ENCODE measurements around the gene SCN4A.
"Not testable (repeated sequence)": the region's sequence is repeated elsewhere in the genome, so short reads cannot be mapped to it uniquely, and the experiment has no call there.

SCN4A gene

DNA sequence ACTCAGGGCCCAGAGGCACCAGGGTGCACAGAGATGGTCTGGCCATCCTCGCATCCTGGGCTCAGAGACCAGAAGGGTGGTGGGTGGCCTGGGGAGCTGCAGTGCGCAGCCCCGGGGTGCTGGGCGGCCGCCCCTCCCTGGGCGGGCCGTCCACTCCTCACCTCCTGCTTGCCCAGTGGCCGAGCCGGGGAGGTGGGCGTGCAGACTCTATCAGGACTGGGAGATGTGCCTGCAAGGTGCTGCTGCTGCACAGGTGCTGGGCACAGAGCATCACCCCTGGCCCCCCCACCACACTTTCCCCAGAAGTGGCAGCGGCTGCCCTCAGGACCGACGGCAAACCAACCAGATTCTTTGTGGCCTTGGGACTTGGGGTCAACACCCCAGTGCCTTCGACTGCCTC lies at the start of gene SCN4A:
SCN4A (minus strand) TSS at position 123 of the 400 bp plus-strand sequence; CDS start at position 46, 77 bp downstream.
- no peak for DNase-seq (ENCODE audit: low read depth in 2 of 2)

DNA sequence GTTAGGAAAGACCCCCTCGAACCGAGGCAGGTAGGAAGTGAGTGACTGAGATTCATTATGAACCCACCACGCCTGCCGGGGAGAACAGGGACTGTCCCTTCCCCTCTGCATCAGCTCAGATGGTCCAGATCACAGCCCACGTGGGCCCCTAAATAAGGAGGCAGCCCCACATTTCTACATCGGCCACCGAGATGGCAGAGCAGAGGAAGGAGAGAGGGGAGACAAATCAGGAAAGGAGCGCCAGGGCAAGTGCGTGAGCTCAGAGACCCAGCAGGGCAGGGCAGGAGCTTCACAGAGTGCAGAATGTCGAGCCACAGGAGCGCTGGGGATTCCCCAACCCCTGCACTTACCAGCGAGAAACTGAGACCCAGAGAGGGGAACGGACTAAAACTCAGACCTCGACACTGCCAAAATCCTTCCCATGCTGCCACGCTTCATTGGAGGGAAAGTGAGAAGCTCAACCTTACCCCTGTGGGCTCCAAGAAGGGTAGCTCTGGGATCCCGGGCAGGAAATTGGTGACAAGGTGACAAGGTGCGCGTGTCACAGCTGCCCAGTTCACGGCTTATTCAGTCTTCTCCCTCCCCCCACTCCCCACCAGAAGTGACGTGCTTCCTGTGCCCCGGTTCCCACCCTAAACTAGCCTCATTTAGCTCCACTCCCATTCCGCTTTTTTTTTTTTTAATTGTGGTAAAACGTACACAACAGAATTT lies 47.5 kb upstream of the SCN4A start, which contains the start of gene ICAM2:
ICAM2 (minus strand) TSS at position 578 of the 711 bp plus-strand sequence. CDS start 13,942 bp downstream, outside the sequence.
- DNase-seq (ENCODE audit: low read depth in 2 of 2): peak; percentile 71 to 74

- not testable (repeated sequence) for DNase-seq (ENCODE audit: low read depth in 2 of 2)
Observed at GRCh38 chr17:64019551-64019961, 46.8 kb upstream of the SCN4A start.

DNA sequence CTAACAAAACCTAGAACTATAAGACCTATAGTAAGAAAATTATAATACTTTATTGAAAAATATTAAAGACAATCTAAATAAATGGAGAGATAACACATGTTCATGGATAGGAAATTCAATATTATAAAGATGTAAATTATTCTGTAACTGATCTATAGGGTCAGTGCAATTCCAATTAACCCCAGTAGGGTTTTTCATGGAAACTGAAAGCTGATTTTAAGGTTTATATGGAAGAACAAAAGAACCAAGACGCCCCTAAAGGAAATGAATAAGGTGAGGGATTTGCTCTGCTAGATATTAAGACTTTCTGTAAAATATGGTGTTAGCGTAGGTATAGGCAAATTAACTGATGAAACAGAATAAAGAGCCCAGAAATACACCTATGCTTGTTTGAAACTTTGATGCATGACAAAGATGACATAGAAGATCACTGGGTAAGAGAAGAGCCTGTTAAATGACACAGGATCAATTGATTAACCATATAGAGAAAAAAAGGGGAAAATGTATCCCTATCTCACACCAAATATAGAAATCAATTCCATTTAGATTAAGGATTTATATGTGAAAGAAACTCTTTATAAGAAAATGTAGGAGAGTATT lies 44.8 kb upstream of the SCN4A start:
- no peak for DNase-seq (ENCODE audit: low read depth in 2 of 2)

DNA sequence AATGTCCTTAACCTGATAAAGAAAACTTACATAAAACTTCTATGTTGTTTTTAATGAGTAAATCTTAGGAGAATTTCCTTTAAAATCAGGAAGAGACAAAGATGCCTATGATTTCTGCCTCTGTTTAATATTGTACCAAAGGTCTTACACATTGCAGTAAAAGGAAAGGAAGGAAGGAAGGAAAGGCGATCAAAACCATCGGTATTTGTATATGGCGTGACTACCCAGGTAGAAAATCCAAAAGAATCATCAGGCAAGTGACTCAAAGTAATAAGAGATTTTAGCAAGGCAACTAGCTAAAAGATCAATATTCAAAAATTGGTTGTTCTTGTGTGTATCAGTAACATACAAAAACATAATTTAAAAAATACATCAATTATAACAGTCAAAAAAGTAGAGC lies 44.3 kb upstream of the SCN4A start:
- no peak for DNase-seq (ENCODE audit: low read depth in 2 of 2)

GRCh38 chr17:64016231-64016784 lies 43.6 kb upstream of the SCN4A start:
- no peak for DNase-seq (ENCODE audit: low read depth in 2 of 2)

- no peak for DNase-seq (ENCODE audit: low read depth in 2 of 2)
Observed at GRCh38 chr17:64015447-64015846, 42.7 kb upstream of the SCN4A start.

DNA sequence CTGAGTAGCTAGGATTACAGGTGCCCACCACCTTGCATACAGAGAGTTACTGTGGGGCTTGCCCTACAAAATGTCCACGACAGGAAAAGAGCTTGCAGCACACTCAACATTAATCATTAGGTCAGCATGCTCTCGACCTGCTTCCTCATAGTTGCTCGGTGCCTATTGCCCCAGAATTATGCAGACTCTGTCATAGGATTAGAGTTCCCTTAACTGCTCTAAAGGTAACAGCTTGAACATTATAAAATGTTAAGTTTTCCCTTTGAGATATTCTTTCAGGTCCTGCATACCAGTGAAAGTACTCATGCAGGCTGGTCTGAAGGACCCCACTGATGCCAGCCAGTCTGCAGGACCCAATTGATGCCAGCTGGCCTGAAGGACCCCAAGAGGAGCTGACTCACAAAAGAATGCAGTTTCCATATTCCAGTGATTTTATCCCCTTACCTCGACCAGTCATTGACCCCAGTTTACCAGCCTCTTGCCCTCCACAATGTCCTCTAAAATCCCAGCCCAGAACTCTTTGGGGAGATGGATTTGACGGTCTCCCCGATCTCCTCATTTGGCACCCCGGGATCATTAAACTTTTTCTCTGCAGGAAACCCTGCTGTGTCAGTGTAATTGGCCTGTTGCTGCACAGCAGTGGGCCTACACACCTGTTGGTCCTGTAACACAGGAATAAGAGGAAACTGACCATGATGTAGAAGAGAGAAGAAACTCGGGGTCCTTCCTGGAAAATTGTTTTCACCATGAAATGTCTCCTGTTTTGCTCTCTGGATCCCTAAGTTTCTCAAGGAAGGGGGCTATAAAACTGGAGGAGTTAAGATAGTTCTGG lies 37.1 kb upstream of the SCN4A start:
- DNase-seq (ENCODE audit: low read depth in 2 of 2): no peak

GRCh38 chr17:64008830-64009229 lies 36.1 kb upstream of the SCN4A start:
- DNase-seq (ENCODE audit: low read depth in 2 of 2): no peak

- no peak for DNase-seq (ENCODE audit: low read depth in 2 of 2)
Observed at GRCh38 chr17:64008346-64008745, 35.6 kb upstream of the SCN4A start.

DNA sequence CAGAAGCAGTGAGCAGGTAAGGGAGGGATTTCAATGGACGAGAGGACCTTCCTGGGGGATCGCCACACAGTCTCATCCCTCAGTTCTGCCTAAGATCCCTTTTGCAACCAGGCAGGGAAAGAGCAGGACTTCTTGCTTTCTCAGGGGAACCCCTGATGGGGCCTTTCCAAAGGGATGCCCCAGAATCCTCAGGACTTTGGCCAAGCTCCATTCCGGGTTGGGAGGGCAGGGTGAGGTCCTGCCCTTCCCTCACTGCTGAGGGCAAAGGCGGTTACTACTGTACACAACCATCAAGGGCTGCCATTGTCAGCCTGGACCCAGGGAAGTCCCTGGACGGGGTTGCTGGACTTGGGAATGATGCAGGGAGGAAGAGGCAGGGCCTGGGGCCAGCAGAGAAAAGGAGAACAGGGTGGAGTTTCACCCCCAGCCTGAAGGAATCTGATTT lies 35.1 kb upstream of the SCN4A start:
- no peak for DNase-seq (ENCODE audit: low read depth in 2 of 2)

DNA sequence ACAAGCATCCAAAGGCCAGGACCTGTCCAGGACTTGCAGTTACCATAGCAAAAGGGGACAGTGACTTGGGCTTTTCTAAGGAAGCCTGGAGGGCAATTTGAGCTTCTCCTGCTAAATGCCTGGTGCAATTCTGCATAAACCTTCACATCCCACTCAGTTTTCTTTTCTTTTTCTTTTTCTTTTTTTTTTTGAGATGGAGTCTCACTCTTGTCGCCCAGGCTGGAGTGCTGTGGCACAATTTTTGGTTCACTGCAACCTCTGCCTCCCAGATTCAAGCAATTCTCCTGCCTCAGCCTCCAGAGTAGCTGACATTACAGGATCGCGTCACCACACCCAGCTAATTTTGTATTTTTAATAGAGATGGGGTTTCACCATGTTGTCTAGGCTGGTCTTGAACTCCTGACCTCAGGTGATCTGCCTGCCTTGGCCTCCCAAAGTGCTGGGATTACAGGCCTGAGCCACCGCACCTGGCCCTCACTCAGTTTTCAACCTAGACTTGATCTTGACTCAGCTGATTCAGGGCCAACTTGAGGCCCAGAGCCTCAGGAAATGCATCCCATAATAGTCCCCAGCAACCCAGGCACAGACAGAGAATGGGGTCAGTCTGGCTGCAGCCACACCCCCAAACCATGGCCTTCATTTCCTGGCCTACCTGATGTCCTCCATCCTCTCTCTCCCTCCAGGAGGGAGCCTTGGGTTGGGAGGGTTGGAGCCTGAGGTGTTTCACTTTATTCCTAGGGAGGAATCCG lies 34.5 kb upstream of the SCN4A start:
- not testable (repeated sequence) for DNase-seq (ENCODE audit: low read depth in 2 of 2)

DNA sequence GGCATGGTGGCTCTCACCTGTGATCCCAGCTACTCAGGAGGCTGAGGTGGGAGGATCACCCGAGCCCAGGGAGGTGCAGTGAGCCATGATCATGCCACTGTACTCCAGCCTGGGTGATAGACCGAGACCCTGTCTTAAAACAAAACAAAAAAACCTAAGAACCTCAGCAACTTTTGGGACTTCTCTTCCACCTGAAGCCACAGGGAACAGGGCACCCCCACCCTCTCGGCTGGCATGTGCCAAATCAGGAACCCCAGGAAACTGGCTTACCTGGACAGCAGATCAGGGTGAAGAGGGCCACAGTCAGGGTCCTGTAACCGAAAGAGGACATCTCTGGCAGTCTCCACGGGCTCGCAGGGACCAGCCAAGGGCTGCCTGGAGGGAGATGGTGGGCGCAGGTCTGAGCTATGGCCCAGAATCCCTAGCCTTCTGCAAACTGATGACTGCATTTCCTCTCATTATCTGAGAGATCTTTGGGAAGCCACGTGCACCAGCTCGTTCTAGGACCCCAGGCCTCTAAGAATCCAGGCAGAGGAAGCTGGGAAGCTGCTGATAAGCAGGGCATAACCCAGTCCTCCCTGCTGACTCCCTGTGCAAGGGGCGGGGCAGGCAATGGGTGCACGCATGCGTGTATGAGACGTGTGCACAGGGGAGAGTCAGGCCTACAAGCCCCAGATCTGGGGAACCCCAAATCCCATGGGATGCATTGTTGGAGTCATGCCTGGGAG lies 33.8 kb upstream of the SCN4A start:
- DNase-seq (ENCODE audit: low read depth in 2 of 2): no peak

GRCh38 chr17:64005734-64006167 lies 33.0 kb upstream of the SCN4A start:
- DNase-seq (ENCODE audit: low read depth in 2 of 2): no peak

DNA sequence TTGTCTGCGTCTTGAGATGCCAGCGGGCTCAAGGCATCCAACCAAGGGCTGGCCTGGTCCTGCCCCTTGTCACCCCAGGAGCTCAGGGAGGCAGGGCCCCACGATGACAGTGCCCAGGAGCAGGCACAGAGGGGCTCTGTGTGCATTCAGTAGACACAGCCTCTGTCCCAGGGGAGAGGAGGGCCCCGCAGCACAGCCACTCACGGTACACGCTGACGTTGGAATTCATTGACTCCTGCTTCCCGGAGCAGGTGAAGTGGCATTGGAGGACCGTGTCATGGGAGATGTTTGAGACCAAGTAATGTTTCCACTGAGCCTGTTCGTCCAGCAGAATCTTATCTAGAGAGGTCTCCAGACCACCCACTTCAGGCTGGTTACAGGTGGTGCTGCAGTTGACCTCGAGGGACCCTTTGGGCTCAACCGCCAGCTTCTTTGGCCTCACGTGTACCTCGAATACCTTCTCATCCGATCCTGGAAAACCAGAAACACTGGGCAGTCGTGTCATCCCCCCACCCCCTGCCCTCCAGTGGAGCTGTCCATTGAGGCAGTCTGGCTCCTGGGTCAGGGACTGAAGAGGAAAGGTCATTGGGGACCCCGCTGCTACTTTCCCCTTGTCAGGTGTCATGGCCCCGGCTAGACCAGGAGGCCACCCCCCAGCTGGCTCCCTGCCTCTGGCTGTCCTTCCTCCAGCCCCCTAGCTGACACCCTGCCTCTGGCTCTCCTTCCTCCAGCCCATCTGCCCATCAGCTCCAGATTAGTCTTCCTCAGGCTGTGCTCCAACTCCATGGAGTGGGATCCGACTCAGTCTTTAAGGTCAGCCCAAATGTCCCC lies 32.4 kb upstream of the SCN4A start:
- DNase-seq (ENCODE audit: low read depth in 2 of 2): no peak

DNA sequence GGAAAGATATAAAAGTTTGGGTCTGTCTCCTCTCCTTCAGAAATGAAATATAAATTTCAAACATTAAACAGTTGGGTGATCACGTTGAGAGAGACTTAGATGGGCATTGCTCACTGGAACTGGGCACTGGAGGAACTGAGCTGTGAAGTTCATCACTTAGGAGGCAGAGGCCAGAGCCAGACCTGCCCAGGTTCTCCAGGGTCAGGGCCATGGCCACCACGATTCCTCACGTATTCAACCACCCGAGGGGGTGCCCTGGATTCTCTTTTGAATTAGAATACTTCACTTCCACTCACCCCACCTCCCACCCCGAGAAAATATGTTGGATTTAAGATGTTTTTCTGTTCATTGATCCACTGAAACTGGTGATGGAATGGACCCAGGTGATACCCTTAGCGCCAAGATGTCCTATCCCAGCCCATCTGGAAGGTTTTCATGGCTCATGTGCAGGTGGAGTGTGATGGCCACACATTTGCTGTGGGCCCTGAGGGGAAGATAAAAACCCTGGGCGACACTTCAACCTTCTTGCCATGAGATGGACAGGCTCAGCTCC lies 31.6 kb upstream of the SCN4A start:
- DNase-seq (ENCODE audit: low read depth in 2 of 2): no peak

GRCh38 chr17:64003526-64004121 lies 30.9 kb upstream of the SCN4A start:
- no peak for DNase-seq (ENCODE audit: low read depth in 2 of 2)

GRCh38 chr17:64002658-64003525 lies 30.2 kb upstream of the SCN4A start:
- DNase-seq (ENCODE audit: low read depth in 2 of 2): no peak
